ENCODE results near the gene MVB12B. TPM values are rescaled to one million over a fixed set of nuclear protein-coding genes. Genes with fewer than 3 reads are reported as not detected.

MVB12B gene
- total RNA-seq, 4 donors from 2014 or later = 2.1 to 39.2 (median 22.2) TPM

- no peak overlapping the region for H3K27ac ChIP-seq
- intact Hi-C loops (cut with DNase I; ENCODE audit: low total_unique reads) = no loop called here
- TF ChIP-seq POLR2A (IDR thresholded peaks at IDR 0.05) = no peak
- no peak overlapping the region for H3K4me3 ChIP-seq
- no peaks in the 10 kb centered on the region for H3K27me3 ChIP-seq
- no peaks in the 10 kb centered on the region for H3K36me3 ChIP-seq
- no peak for DNase-seq
- H3K4me1 ChIP-seq = no peaks in the 10 kb centered on the region
- H3K9me3 ChIP-seq = no peaks in the 10 kb centered on the region
Measured at GRCh38 chr9:126432659-126433058, 106.0 kb downstream of the MVB12B start.

GRCh38 chr9:126435105-126435504 is 108.5 kb downstream of the MVB12B start:
- Histone ChIP-seq H3K27me3 (no peaks in the 10 kb centered on the region), H3K36me3 (no peaks in the 10 kb centered on the region), H3K9me3 (no peaks in the 10 kb centered on the region), H3K4me3 (no peak overlapping the region), H3K27ac (no peak overlapping the region), H3K4me1 (no peaks in the 10 kb centered on the region)
- intact Hi-C loops (cut with DNase I; ENCODE audit: low total_unique reads) = no loop called here
- TF ChIP-seq POLR2A (IDR thresholded peaks at IDR 0.05) (no peak), CTCF (IDR thresholded peaks at IDR 0.05) (no peak)
- no peak for DNase-seq

GRCh38 chr9:126435626-126436025 is 109.0 kb downstream of the MVB12B start:
- Histone ChIP-seq H3K4me1 (no peaks in the 10 kb centered on the region), H3K4me3 (no peak overlapping the region), H3K27me3 (no peaks in the 10 kb centered on the region), H3K27ac (no peak overlapping the region), H3K36me3 (no peaks in the 10 kb centered on the region), H3K9me3 (no peaks in the 10 kb centered on the region)
- intact Hi-C loops (cut with DNase I; ENCODE audit: low total_unique reads) = no loop called here
- TF ChIP-seq CTCF (IDR thresholded peaks at IDR 0.05) = no peak
- TF ChIP-seq POLR2A (IDR thresholded peaks at IDR 0.05) = no peak
- DNase-seq = no peak

- no peak overlapping the region for H3K4me3 ChIP-seq
- H3K4me1 ChIP-seq = no peaks in the 10 kb centered on the region
- H3K9me3 ChIP-seq = no peaks in the 10 kb centered on the region
- intact Hi-C loops (cut with DNase I; ENCODE audit: low total_unique reads) = no loop called here
- no peaks in the 10 kb centered on the region for H3K36me3 ChIP-seq
- H3K27me3 ChIP-seq = no peaks in the 10 kb centered on the region
- no peak for TF ChIP-seq CTCF (IDR thresholded peaks at IDR 0.05)
- no peak for TF ChIP-seq POLR2A (IDR thresholded peaks at IDR 0.05)
- no peak for DNase-seq
- no peak overlapping the region for H3K27ac ChIP-seq
Measured at GRCh38 chr9:126436545-126437267, 110.1 kb downstream of the MVB12B start.

GRCh38 chr9:126437268-126437666 is 110.6 kb downstream of the MVB12B start:
- no peak for DNase-seq
- no peak overlapping the region for H3K27ac ChIP-seq
- H3K4me1 ChIP-seq = no peaks in the 10 kb centered on the region
- intact Hi-C loops (cut with DNase I; ENCODE audit: low total_unique reads) = no loop called here
- no peaks in the 10 kb centered on the region for H3K27me3 ChIP-seq
- no peaks in the 10 kb centered on the region for H3K9me3 ChIP-seq
- TF ChIP-seq CTCF (IDR thresholded peaks at IDR 0.05) (no peak), POLR2A (IDR thresholded peaks at IDR 0.05) (no peak)
- no peak overlapping the region for H3K4me3 ChIP-seq
- no peaks in the 10 kb centered on the region for H3K36me3 ChIP-seq
